GM23248 (cell line): ENCODE results near the gene CSDE1. TPM values are rescaled to one million over a fixed set of nuclear protein-coding genes. Genes with fewer than 3 reads are reported as not detected.
A peak's percentile ranks its signal among the peaks of the same experiment; 100 is the strongest.

ENCODE experiments used
- DNase-seq: peaks from one replicate; pipeline ENCODE4 v3.0.0-alpha.2; 2015
- H2AFZ ChIP-seq: fragments of 200-600 bp; sonication (generic); 2 replicates; pipeline ENCODE4 v1.6.1; 2016; ENCODE audit warnings: antibody characterized with exemption
- H3F3A ChIP-seq: fragments of 200-600 bp; sonication (generic); 2 replicates; pipeline ENCODE4 v1.6.1; 2016; ENCODE audit warnings: mild to moderate bottlenecking, antibody characterized with exemption, mixed run types; ENCODE audit not compliant: insufficient read depth
- H3K27ac ChIP-seq: fragments of 200-600 bp; sonication (generic); 2 replicates; pipeline ENCODE4 v1.5.1; 2016; ENCODE audit warnings: mild to moderate bottlenecking
- H3K27me3 ChIP-seq: fragments of 200-600 bp; sonication (generic); replicated peaks from 2 replicates; pipeline ENCODE4 v1.6.1; 2016; ENCODE audit warnings: mild to moderate bottlenecking; ENCODE audit not compliant: insufficient read depth
- H3K36me3 ChIP-seq: fragments of 200-600 bp; sonication (generic); 2 replicates; pipeline ENCODE4 v1.6.1; 2016; ENCODE audit warnings: low read depth, mild to moderate bottlenecking
- H3K4me1 ChIP-seq: fragments of 200-600 bp; sonication (generic); 2 replicates; pipeline ENCODE4 v1.6.1; 2016; ENCODE audit warnings: mild to moderate bottlenecking; ENCODE audit not compliant: insufficient read depth
- H3K4me2 ChIP-seq: fragments of 200-600 bp; sonication (generic); one replicate; pipeline ENCODE4 v1.6.1; 2016; ENCODE audit warnings: mild to moderate bottlenecking; ENCODE audit not compliant: unreplicated experiment
- H3K4me3 ChIP-seq: fragments of 200-600 bp; sonication (generic); 2 replicates; pipeline ENCODE4 v1.5.1; 2016; ENCODE audit warnings: mild to moderate bottlenecking
- H3K79me2 ChIP-seq: fragments of 200-600 bp; sonication (generic); 2 replicates; pipeline ENCODE4 v1.6.1; 2016; ENCODE audit warnings: mild to moderate bottlenecking; ENCODE audit not compliant: insufficient read depth
- H3K9ac ChIP-seq: fragments of 200-600 bp; sonication (generic); 2 replicates; pipeline ENCODE4 v1.6.1; 2016; ENCODE audit warnings: mild to moderate bottlenecking
- H3K9me2 ChIP-seq: fragments of 200-600 bp; sonication (generic); 2 replicates; pipeline ENCODE4 v1.6.1; 2016; ENCODE audit warnings: mixed run types, mild to moderate bottlenecking, moderate library complexity; ENCODE audit not compliant: insufficient read depth
- H3K9me3 ChIP-seq: fragments of 200-600 bp; sonication (generic); one replicate; pipeline ENCODE4 v1.6.1; 2017; ENCODE audit warnings: low read depth
- H4K20me1 ChIP-seq: fragments of 200-600 bp; sonication (generic); 2 replicates; pipeline ENCODE4 v1.6.0; 2016; ENCODE audit not compliant: insufficient read depth
- EZH2 ChIP-seq: fragments of 200-600 bp; sonication (generic); IDR thresholded peaks from 2 replicates; pipeline ENCODE4 v1.6.1; 2018; ENCODE audit warnings: antibody characterized with exemption, mild to moderate bottlenecking; ENCODE audit not compliant: insufficient read depth, poor library complexity, severe bottlenecking
- EZH2phosphoT487 ChIP-seq: fragments of 200-600 bp; sonication (generic); IDR thresholded peaks from 2 replicates; pipeline ENCODE4 v1.6.1; 2018; ENCODE audit warnings: antibody characterized with exemption, moderate library complexity, mild to moderate bottlenecking, low read depth; ENCODE audit not compliant: insufficient read depth
- WGBS, 2 experiments: methylation state at CpG; one replicate each; pipeline ENCODE4 v1.1.6; 2015 to 2017; ENCODE audit warnings: low lambda C conversion rate in 2 of 2, low coverage in 1 of 2; ENCODE audit errors: missing lambda C conversion rate in 2 of 2; 5-methylcytosine and 5-hydroxymethylcytosine counted together
- in situ Hi-C: fragments of 300-500 bp; cut with MboI; formaldehyde crosslinking; loops from 2 replicates; pipeline ENCODE4 v1.15.0; 2020
- polyA plus RNA-seq: library from polyadenylated mRNA; unstranded; fragments of >200 nt; fragmentation: Nextera tagmentation; extraction: Ambion mirVana; gene quantifications from 2 replicates; pipeline ENCODE4 v1.2.1, GENCODE V29; 2016
- total RNA-seq: library from RNA; depleted of rRNA; stranded (reverse); fragments of >200 nt; shearing (Covaris generic); gene quantifications from 2 replicates; pipeline ENCODE4 v1.2.3, GENCODE V29; 2014

CSDE1 gene
- total and polyA plus RNA-seq, 2 experiments from 2014 or later = 297 to 808 TPM

GRCh38 chr1:114700036-114700600 is 57.7 kb downstream of the CSDE1 start:
- DNase-seq = peak; percentile 52
- H3K9me3 ChIP-seq = no peaks in the 10 kb centered on the region
- peaks cover 9% of the 10 kb centered on the region for H3K36me3 ChIP-seq
- WGBS, 2 experiments = 19 to 24% methylated on average over 4 of the region's 4 CpGs
- no peaks in the 10 kb centered on the region for H3K27me3 ChIP-seq
- H3K4me1 ChIP-seq = peaks cover 24% of the 10 kb centered on the region
- no peak for TF ChIP-seq EZH2
- TF ChIP-seq EZH2phosphoT487 = no peak
- in situ Hi-C loops = no loop called here
- H3F3A ChIP-seq = peaks cover 34% of the 10 kb centered on the region
- no peaks in the 10 kb centered on the region for H3K79me2 ChIP-seq
- H2AFZ ChIP-seq = peak overlapping the region; percentile 9; the same call in 1 of the 2 replicates
- no peaks in the 10 kb centered on the region for H3K9me2 ChIP-seq
- no peaks in the 10 kb centered on the region for H4K20me1 ChIP-seq
- peak overlapping the region; percentile 41 for H3K4me2 ChIP-seq
- H3K4me3 ChIP-seq = no peak overlapping the region
- H3K9ac ChIP-seq = no peak overlapping the region
- H3K27ac ChIP-seq = peak overlapping the region; percentile 21; the same call in 1 of the 2 replicates

GRCh38 chr1:114696810-114697209 is 61.0 kb downstream of the CSDE1 start:
- H3K27me3 ChIP-seq = no peaks in the 10 kb centered on the region
- peaks cover 7% of the 10 kb centered on the region; the same call in 1 of the 2 replicates for H3F3A ChIP-seq
- no peak overlapping the region for H3K27ac ChIP-seq
- no peak overlapping the region for H3K4me3 ChIP-seq
- no peaks in the 10 kb centered on the region for H3K9me2 ChIP-seq
- H3K9ac ChIP-seq = no peak overlapping the region
- no peaks in the 10 kb centered on the region for H3K9me3 ChIP-seq
- H4K20me1 ChIP-seq = no peaks in the 10 kb centered on the region
- no peak overlapping the region for H2AFZ ChIP-seq
- H3K4me1 ChIP-seq = peaks cover 24% of the 10 kb centered on the region
- DNase-seq = no peak
- TF ChIP-seq EZH2phosphoT487 (no peak), EZH2 (no peak)
- H3K79me2 ChIP-seq = no peaks in the 10 kb centered on the region
- H3K4me2 ChIP-seq = no peak overlapping the region
- H3K36me3 ChIP-seq = no peaks in the 10 kb centered on the region
- in situ Hi-C loops = no loop called here

GRCh38 chr1:114695430-114696058 is 62.2 kb downstream of the CSDE1 start, which contains the start of gene AMPD1:
AMPD1 (minus strand) TSS chr1:114695546; CDS start chr1:114695471, 75 bp downstream.
- TF ChIP-seq EZH2 (no peak), EZH2phosphoT487 (peak; percentile 58; the same call in 1 of the 2 replicates)
- peaks cover 20% of the 10 kb centered on the region for H3K4me1 ChIP-seq
- DNase-seq = peak; percentile 74
- no peaks in the 10 kb centered on the region for H3K36me3 ChIP-seq
- peaks cover under 1% of the 10 kb centered on the region; the same call in 1 of the 2 replicates for H3F3A ChIP-seq
- H3K27me3 ChIP-seq = no peaks in the 10 kb centered on the region
- peak within 1 kb of the TSS; percentile 6 for H3K4me2 ChIP-seq
- 26 to 29% methylated on average over 6 of the region's 6 CpGs for WGBS, 2 experiments
- H4K20me1 ChIP-seq = no peaks in the 10 kb centered on the region
- H3K9ac ChIP-seq = no peak within 1 kb of the TSS
- no peak within 1 kb of the TSS for H2AFZ ChIP-seq
- in situ Hi-C loops = no loop called here
- H3K79me2 ChIP-seq = no peaks in the 10 kb centered on the region
- no peaks in the 10 kb centered on the region for H3K9me2 ChIP-seq
- H3K4me3 ChIP-seq = no peak within 1 kb of the TSS
- no peaks in the 10 kb centered on the region for H3K9me3 ChIP-seq
- H3K27ac ChIP-seq = no peak within 1 kb of the TSS

- Histone ChIP-seq H3F3A (no peaks in the 10 kb centered on the region), H3K4me3 (no peak overlapping the region), H3K4me2 (no peak overlapping the region), H3K9ac (no peak overlapping the region), H4K20me1 (no peaks in the 10 kb centered on the region), H3K9me2 (no peaks in the 10 kb centered on the region), H3K79me2 (no peaks in the 10 kb centered on the region), H3K9me3 (no peaks in the 10 kb centered on the region), H3K27me3 (no peaks in the 10 kb centered on the region), H3K4me1 (peaks cover 12% of the 10 kb centered on the region), H3K36me3 (no peaks in the 10 kb centered on the region), H3K27ac (no peak overlapping the region), H2AFZ (no peak overlapping the region)
- 68 to 72% methylated on average over 9 of the region's 9 CpGs for WGBS, 2 experiments
- TF ChIP-seq EZH2phosphoT487 = no peak
- TF ChIP-seq EZH2 = no peak
- no peak for DNase-seq
- in situ Hi-C loops = no loop called here
Measured at GRCh38 chr1:114694540-114695310, 63.1 kb downstream of the CSDE1 start.
